ENCODE data around the gene MPC1. TPM values are rescaled to one million over a fixed set of nuclear protein-coding genes. Genes with fewer than 3 reads are reported as not detected.
"Not testable (repeated sequence)": the region's sequence is repeated elsewhere in the genome, so short reads cannot be mapped to it uniquely, and the experiment has no call there.

The MPC1 gene
- total RNA-seq, 1 donor from 2014 or later: 17.0 TPM

DNA sequence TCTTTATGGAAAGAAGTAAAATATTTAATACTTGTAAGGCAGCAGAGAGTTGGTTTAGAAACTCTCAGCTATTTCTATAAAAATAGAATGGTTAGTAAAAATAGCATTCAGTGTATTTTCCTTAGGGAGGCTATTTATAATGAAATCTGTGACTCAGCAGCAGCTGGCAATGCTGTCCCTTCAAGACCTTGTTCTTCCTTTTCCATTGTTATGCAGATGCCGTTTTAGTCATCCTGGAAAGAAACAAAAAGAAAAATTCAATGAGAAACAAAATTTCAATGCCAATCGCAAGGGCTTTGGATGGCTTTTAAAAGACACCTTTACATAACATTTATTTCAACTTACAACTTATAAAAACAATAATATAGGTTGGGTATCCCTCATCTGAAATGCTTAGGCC, 17.5 kb downstream of the MPC1 start:
- no peaks in the 10 kb centered on the region for H3K9me3 Mint-ChIP-seq (ENCODE audit: unreplicated experiment)
- peak overlapping the region; percentile 81 for H3K27ac Mint-ChIP-seq (ENCODE audit: unreplicated experiment)
- H3K36me3 Mint-ChIP-seq (ENCODE audit: unreplicated experiment): no peaks in the 10 kb centered on the region
- H3K27me3 Mint-ChIP-seq (ENCODE audit: unreplicated experiment): peaks cover 2% of the 10 kb centered on the region
- H3K4me1 Mint-ChIP-seq (ENCODE audit: low read depth, unreplicated experiment): peaks cover 27% of the 10 kb centered on the region
- DNase-seq: no peak
- TF ChIP-seq, protein P1, sequence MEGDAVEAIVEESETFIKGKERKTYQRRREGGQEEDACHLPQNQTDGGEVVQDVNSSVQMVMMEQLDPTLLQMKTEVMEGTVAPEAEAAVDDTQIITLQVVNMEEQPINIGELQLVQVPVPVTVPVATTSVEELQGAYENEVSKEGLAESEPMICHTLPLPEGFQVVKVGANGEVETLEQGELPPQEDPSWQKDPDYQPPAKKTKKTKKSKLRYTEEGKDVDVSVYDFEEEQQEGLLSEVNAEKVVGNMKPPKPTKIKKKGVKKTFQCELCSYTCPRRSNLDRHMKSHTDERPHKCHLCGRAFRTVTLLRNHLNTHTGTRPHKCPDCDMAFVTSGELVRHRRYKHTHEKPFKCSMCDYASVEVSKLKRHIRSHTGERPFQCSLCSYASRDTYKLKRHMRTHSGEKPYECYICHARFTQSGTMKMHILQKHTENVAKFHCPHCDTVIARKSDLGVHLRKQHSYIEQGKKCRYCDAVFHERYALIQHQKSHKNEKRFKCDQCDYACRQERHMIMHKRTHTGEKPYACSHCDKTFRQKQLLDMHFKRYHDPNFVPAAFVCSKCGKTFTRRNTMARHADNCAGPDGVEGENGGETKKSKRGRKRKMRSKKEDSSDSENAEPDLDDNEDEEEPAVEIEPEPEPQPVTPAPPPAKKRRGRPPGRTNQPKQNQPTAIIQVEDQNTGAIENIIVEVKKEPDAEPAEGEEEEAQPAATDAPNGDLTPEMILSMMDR (IDR thresholded peaks at IDR 0.05; ENCODE audit: partially characterized antibody, unreplicated experiment): no peak
- H3K4me3 Mint-ChIP-seq (ENCODE audit: unreplicated experiment): peak overlapping the region; percentile 85

DNA sequence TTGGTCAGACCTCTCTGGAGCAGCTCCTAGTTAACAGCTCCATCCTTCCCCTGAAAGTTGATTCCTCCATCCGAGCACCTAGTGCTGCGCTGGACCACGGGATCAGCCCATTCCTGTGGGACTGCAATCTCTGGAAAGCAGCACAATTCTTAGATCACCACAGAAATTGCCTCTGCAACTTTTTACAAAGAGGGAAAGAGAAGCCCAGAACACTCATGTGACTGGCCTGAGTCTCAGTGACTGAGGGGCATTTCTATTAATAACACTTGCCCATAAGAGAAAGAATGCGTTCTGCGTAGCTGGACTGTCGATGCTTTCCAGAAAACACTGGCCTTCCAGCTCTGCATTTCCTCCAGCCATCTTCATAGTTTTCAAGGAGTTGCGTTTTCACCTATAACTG, 18.3 kb downstream of the MPC1 start:
- peak overlapping the region; percentile 76 for H3K27ac Mint-ChIP-seq (ENCODE audit: unreplicated experiment)
- H3K27me3 Mint-ChIP-seq (ENCODE audit: unreplicated experiment): peaks cover 2% of the 10 kb centered on the region
- H3K4me3 Mint-ChIP-seq (ENCODE audit: unreplicated experiment): no peak overlapping the region
- H3K36me3 Mint-ChIP-seq (ENCODE audit: unreplicated experiment): no peaks in the 10 kb centered on the region
- peaks cover 2% of the 10 kb centered on the region for H3K9me3 Mint-ChIP-seq (ENCODE audit: unreplicated experiment)
- TF ChIP-seq, protein P1 (IDR thresholded peaks at IDR 0.05; ENCODE audit: partially characterized antibody, unreplicated experiment): no peak
- peaks cover 29% of the 10 kb centered on the region for H3K4me1 Mint-ChIP-seq (ENCODE audit: low read depth, unreplicated experiment)
- no peak for DNase-seq

DNA sequence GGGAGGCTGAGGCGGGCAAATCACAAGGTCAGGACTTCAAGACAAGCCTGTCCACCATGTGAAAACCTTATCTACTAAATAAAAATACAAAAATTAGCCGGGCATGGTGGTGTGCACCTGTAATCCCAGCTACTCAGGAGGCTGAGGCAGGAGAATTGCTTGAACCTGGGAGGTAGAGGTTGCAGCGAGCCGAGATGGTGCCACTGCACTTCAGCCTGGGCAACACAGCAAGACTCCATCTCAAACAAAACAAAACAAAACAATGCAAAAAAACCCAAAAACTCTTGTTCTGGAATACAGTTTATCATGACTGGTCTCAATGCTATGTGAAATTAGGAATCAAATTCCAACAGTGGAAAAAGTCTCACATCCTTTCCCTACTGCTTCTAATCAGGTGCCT, 20.3 kb downstream of the MPC1 start:
- not testable (repeated sequence) for DNase-seq; H3K27ac Mint-ChIP-seq (ENCODE audit: unreplicated experiment); H3K36me3 Mint-ChIP-seq (ENCODE audit: unreplicated experiment); H3K4me3 Mint-ChIP-seq (ENCODE audit: unreplicated experiment); H3K27me3 Mint-ChIP-seq (ENCODE audit: unreplicated experiment); H3K9me3 Mint-ChIP-seq (ENCODE audit: unreplicated experiment)
- peaks cover 31% of the 10 kb centered on the region for H3K4me1 Mint-ChIP-seq (ENCODE audit: low read depth, unreplicated experiment)

DNA sequence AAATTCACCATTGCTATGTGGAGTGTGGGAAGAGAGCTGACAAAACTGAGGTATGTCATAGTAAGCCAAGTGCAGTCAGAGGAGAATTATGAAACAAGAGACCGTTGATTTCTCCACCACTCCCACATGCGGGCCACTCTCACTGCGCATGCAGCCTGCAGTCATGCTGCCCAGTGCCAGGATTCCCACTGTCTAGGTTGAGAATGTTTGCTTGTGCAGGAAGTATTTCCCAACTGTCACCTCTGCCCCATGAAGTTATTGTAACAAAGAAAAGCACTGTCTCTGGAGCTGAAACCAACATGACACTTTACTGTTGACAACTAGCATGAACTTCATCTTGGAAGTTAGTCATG, 21.7 kb downstream of the MPC1 start:
- no peak for DNase-seq
- Mint-ChIP-seq H3K4me1 (ENCODE audit: low read depth, unreplicated experiment) (peaks cover 26% of the 10 kb centered on the region), H3K36me3 (ENCODE audit: unreplicated experiment) (peaks cover 4% of the 10 kb centered on the region), H3K4me3 (ENCODE audit: unreplicated experiment) (no peak overlapping the region), H3K27ac (ENCODE audit: unreplicated experiment) (no peak overlapping the region), H3K27me3 (ENCODE audit: unreplicated experiment) (peaks cover 4% of the 10 kb centered on the region), H3K9me3 (ENCODE audit: unreplicated experiment) (peaks cover 5% of the 10 kb centered on the region)
- TF ChIP-seq, protein P1 (IDR thresholded peaks at IDR 0.05; ENCODE audit: partially characterized antibody, unreplicated experiment): no peak

DNA sequence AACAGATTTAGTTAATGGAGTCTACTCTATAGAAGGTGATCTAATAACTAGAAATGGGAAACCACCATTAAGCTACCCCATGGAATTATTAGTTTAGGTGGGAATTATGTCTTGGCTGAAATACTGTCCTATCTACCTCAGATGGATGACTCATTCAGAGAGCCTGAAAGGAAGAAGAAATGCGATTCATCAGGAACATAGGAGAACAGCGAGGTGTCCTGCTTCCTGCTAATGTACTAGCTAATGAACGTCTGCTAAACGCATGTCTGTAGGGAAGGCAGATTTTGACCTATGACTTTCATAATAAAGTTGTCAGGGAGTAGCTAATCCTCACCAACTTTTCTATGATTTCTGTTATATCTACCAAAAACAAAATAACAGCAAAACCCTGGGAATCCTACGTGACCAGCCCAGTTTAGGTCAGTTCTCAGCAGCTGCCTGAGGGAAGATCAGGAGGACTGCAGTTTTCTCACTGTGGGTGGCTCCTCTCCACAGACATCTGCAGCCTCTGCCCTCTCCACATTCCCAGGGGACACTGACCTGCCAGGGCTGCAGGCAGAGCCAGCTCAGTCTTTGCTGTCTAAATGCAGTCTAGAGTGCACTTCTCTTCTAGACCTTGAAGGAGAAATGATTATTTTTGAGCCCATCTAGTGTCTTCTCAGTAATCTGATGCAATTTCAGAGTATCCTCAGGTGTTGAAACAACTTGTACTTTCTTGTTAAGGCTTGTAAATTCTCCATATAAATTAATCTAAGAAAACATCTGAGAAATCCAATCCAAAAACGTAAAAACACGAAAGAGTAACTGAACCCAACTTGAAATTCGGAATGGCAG, 22.3 kb downstream of the MPC1 start:
- DNase-seq: peak; percentile 30
- TF ChIP-seq, protein P1 (IDR thresholded peaks at IDR 0.05; ENCODE audit: partially characterized antibody, unreplicated experiment): no peak
- Mint-ChIP-seq H3K4me1 (ENCODE audit: low read depth, unreplicated experiment) (peaks cover 25% of the 10 kb centered on the region), H3K36me3 (ENCODE audit: unreplicated experiment) (peaks cover 4% of the 10 kb centered on the region), H3K27me3 (ENCODE audit: unreplicated experiment) (peaks cover 4% of the 10 kb centered on the region), H3K9me3 (ENCODE audit: unreplicated experiment) (peaks cover 5% of the 10 kb centered on the region), H3K4me3 (ENCODE audit: unreplicated experiment) (no peak overlapping the region), H3K27ac (ENCODE audit: unreplicated experiment) (peak overlapping the region; percentile 20)
